HG03103 (cell line): Measurements from ENCODE around the gene TTC31.

Source experiments
- ATAC-seq: cut with Tn5 transposase; IDR thresholded peaks from one replicate; pipeline ENCODE4 v1.9.1; 2021; ENCODE audit warnings: low read depth; ENCODE audit not compliant: unreplicated experiment

TTC31 gene

GRCh38 chr2:74524955-74525716, 42.3 kb downstream of the TTC31 start:
- ATAC-seq = no peak

GRCh38 chr2:74525717-74526648, 43.1 kb downstream of the TTC31 start, which contains the start of gene DQX1:
Gene DQX1 (minus strand): TSS chr2:74526231. CDS start chr2:74525729, 502 bp downstream.
- ATAC-seq = peak; percentile 36

GRCh38 chr2:74526649-74527230, 43.9 kb downstream of the TTC31 start:
- no peak for ATAC-seq

GRCh38 chr2:74527741-74528140, 44.9 kb downstream of the TTC31 start:
- ATAC-seq = no peak

- no peak for ATAC-seq
These were observed 45.9 kb downstream of the TTC31 start for GRCh38 chr2:74528600-74529356.

- ATAC-seq = peak; percentile 70
These were observed 46.7 kb downstream of the TTC31 start, which contains the start of the genes AUP1 and HTRA2 for GRCh38 chr2:74529357-74530238. Gene AUP1 (minus strand): TSS chr2:74529706. CDS start chr2:74529629, 77 bp downstream. Gene HTRA2 (plus strand): TSS chr2:74529933. CDS start chr2:74530007, 74 bp downstream.

GRCh38 chr2:74530239-74531187, 47.6 kb downstream of the TTC31 start:
- ATAC-seq = no peak

GRCh38 chr2:74531666-74532065, 48.8 kb downstream of the TTC31 start:
- ATAC-seq = no peak

GRCh38 chr2:74532222-74532621, 49.3 kb downstream of the TTC31 start:
- no peak for ATAC-seq

- no peak for ATAC-seq
These were observed 50.6 kb downstream of the TTC31 start for GRCh38 chr2:74533464-74533863.

- no peak for ATAC-seq
These were observed 51.5 kb downstream of the TTC31 start for GRCh38 chr2:74534411-74534810.

GRCh38 chr2:74535440-74535965, 52.6 kb downstream of the TTC31 start:
- no peak for ATAC-seq

GRCh38 chr2:74536166-74536950, 53.5 kb downstream of the TTC31 start:
- no peak for ATAC-seq

- no peak for ATAC-seq
These were observed 54.3 kb downstream of the TTC31 start for GRCh38 chr2:74537140-74537539.

- ATAC-seq = no peak
These were observed 56.0 kb downstream of the TTC31 start for GRCh38 chr2:74538881-74539339.

GRCh38 chr2:74540291-74540690, 57.4 kb downstream of the TTC31 start:
- ATAC-seq = no peak

- no peak for ATAC-seq
These were observed 60.1 kb downstream of the TTC31 start for GRCh38 chr2:74542978-74543377.
